Gastrocnemius medialis (tissue), 4 donors: Measurements from ENCODE around the gene ZFAND6.

Experiments
- POLR2A ChIP-seq, 2 donors: fragments of 450-650 bp; IDR thresholded peaks; one replicate each; pipeline ENCODE4 v1.6.1; 2017; ENCODE audit warnings: antibody characterized with exemption in 2 of 2, mild to moderate bottlenecking in 2 of 2, moderate library complexity in 2 of 2
- TF ChIP-seq, protein P1 (sequence below), 5 experiments: fragments of 450-650 bp in 3 of 5; fragments of 200-600 bp in 2 of 5; sonication (generic) in 2 of 5; IDR thresholded peaks in 4 of 5; conservative IDR thresholded peaks in 1 of 5; 1 replicate in 4 of 5; 2 replicates in 1 of 5; pipeline ENCODE4 v1.5.1; 2016 to 2019; ENCODE audit warnings: antibody characterized with exemption in 5 of 5, mild to moderate bottlenecking in 3 of 5, moderate library complexity in 3 of 5

DNA sequence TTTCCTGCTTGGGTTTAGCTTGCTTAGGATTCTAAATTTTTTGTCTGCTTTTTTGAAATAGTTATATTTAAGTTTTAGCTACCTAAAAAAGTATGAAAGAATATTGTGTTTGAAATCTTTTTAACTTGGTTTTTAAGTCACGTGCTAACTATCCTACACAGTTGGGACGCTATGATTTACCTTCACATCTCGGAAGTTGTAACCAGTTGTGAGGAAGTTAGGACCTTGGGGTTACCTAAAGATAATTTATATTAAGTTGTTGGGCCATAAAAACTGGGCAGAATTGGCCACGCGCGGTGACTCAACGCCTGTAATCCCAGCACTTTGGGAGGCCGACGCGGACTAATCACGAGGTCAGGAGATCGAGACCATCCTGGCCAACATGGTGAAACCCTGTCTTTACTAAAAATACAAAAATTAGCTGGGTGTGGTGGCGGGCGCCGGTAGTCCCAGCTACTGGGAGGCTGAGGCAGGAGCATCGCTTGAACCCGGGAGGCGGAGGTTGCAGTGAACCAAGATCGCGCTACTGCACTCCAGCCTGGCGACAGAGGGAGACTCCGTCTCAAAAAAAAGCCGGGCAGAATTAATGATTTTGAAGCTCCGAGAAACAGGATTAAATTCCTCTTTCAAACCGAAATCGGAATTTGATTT lies 1.0 kb downstream of the ZFAND6 start:
- TF ChIP-seq, protein P1, sequence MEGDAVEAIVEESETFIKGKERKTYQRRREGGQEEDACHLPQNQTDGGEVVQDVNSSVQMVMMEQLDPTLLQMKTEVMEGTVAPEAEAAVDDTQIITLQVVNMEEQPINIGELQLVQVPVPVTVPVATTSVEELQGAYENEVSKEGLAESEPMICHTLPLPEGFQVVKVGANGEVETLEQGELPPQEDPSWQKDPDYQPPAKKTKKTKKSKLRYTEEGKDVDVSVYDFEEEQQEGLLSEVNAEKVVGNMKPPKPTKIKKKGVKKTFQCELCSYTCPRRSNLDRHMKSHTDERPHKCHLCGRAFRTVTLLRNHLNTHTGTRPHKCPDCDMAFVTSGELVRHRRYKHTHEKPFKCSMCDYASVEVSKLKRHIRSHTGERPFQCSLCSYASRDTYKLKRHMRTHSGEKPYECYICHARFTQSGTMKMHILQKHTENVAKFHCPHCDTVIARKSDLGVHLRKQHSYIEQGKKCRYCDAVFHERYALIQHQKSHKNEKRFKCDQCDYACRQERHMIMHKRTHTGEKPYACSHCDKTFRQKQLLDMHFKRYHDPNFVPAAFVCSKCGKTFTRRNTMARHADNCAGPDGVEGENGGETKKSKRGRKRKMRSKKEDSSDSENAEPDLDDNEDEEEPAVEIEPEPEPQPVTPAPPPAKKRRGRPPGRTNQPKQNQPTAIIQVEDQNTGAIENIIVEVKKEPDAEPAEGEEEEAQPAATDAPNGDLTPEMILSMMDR (IDR thresholded peaks at IDR 0.05 in 4 of 5, conservative IDR thresholded peaks at IDR 0.05 in 1 of 5), result no peak
- TF ChIP-seq POLR2A (IDR thresholded peaks at IDR 0.05), result no peak
